ENCODE results near the gene DNAJC10.

Gene DNAJC10

DNA sequence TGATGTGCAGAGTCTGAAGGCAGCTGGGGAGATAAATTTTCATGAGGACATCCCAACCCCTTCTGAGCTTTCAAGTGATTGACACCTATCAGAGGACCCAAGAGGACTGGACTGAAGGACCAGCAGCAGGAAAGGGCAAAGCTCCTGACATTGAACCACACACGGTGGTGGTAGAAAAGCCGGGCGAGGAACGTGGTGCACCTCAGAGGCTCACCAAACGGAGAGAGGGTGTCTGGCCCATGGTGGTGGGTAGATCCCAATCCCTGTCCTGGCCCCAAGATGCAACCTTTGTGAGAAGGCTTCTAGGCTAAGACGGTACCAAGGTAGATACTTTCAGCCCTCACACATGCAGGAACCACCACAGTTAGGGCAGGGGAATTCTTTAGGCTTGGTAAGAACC is 98.3 kb downstream of the DNAJC10 start:
- no peak for TF ChIP-seq GATA3 (IDR thresholded peaks at IDR 0.05; ENCODE audit: low read depth, low read length)
- no peak for TF ChIP-seq GATA2 (IDR thresholded peaks at IDR 0.05; ENCODE audit: low read depth, low read length)

DNA sequence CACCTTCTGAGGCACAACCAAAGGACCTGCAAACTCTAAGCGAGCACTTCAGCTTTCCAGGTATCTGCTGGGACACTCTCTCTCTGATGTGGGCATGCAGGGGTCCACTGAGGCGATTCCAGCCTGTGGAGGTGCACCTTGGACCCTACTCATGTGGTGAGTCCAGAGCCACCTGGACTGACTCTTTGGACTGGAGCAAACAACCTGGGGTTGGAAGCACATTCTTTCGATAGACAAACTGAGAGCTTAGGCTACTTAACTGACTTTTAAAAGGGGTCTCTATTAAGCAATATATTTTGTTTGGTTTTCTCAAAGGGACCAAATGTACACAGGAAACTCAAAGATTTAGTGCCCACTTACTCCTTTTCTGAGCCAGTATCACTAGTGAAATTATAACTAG is 98.7 kb downstream of the DNAJC10 start:
- TF ChIP-seq GATA2 (IDR thresholded peaks at IDR 0.05; ENCODE audit: low read depth, low read length) (no peak), GATA3 (IDR thresholded peaks at IDR 0.05; ENCODE audit: low read depth, low read length) (no peak)

DNA sequence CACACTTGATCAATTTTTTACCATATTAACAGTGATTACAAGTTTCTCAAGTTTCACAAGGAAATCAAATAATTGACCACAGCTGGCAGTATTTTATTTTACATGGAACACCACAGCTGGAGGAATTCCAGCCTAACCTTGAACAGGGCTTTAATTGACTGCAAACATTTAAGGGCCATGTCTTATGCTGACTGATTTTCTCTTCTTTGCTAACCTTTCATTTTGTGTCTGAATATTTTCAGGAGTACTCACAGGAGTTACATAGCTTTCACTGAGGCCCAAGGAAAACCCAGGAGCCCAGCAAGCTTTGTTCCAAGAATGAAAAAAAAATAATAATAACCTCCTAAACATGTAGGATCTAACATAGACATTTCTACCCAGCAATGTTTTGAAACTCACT is 100.8 kb downstream of the DNAJC10 start:
- TF ChIP-seq GATA2 (IDR thresholded peaks at IDR 0.05; ENCODE audit: low read depth, low read length) = no peak
- TF ChIP-seq GATA3 (IDR thresholded peaks at IDR 0.05; ENCODE audit: low read depth, low read length) = no peak

DNA sequence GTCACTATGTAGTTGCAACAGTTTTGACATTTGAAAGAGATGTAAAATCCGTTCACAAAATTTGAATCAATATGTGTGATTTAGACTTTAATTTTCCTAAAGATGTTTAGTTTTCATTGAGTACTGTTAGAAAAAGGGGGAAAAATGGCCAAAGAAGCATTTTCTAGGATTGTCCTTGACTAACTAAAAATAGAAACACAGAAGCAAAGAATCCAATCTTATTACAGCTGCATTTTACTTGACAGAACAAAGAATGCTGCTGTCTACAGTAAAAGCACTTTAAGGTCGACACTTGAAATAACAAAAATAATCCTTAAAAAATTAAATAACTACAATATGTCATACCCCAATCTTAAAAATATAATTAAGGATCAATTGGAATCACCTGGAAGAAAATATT is 101.5 kb downstream of the DNAJC10 start:
- TF ChIP-seq GATA3 (IDR thresholded peaks at IDR 0.05; ENCODE audit: low read depth, low read length) (no peak), GATA2 (IDR thresholded peaks at IDR 0.05; ENCODE audit: low read depth, low read length) (no peak)

DNA sequence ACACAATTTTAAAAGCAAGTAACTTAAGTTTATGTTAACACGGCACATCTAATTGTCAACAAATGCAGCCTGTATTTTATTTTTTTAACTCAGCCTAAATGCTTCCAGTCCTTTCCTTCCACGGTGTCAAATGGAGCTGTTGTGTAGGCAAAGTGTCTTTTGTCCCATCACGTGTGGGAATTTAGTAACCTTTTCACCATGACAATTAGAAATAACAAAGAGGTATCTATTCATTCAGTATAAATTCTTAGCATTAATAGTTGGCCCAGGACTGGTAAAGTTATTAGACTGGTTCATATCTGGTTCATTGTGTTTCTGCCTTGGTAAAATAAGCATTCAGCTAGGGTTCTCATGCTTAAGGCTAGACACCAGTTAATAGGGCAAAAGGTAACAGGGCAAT is 102.4 kb downstream of the DNAJC10 start:
- TF ChIP-seq GATA2 (IDR thresholded peaks at IDR 0.05; ENCODE audit: low read depth, low read length) (no peak), GATA3 (IDR thresholded peaks at IDR 0.05; ENCODE audit: low read depth, low read length) (no peak)

DNA sequence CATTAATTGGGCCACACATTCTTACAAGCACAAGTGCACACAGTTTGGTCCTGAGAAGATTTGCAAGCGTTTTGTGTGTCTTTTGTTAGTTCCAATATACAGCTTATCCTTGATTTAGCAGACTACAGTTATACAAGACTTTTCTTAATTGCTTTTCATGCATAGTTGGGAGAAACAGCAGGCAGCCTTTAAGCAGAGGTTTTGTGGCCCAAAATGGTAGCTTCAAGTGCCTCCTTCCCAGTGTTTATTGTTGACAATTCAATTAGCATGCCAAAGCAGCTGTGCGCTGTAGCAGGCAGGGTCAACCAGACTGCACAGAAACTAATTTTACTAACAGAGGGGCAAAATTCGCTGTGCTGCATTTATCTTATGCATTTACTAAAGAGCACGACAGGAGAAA is 102.9 kb downstream of the DNAJC10 start:
- TF ChIP-seq GATA3 (IDR thresholded peaks at IDR 0.05; ENCODE audit: low read depth, low read length) (no peak), GATA2 (IDR thresholded peaks at IDR 0.05; ENCODE audit: low read depth, low read length) (no peak)

DNA sequence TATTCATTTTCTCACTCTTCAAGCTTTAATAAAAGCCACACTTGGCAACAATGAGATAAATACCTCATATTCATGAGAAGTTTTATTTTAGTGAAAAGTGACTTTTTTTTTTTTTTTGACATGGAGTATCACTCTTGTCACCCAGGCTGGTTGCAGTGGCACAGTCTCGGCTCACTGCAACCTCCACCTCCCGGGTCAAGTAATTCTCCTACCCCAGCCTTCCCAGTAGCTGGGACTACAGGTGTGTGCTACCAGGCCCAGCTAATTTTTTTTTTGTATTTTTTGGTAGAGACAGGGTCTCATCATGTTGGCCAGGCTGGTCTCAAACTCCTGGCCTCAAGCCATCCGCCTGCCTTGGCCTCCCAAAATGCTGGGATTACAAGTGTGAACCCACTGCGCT is 103.4 kb downstream of the DNAJC10 start:
- TF ChIP-seq GATA2 (IDR thresholded peaks at IDR 0.05; ENCODE audit: low read depth, low read length) (no peak), GATA3 (IDR thresholded peaks at IDR 0.05; ENCODE audit: low read depth, low read length) (no peak)

DNA sequence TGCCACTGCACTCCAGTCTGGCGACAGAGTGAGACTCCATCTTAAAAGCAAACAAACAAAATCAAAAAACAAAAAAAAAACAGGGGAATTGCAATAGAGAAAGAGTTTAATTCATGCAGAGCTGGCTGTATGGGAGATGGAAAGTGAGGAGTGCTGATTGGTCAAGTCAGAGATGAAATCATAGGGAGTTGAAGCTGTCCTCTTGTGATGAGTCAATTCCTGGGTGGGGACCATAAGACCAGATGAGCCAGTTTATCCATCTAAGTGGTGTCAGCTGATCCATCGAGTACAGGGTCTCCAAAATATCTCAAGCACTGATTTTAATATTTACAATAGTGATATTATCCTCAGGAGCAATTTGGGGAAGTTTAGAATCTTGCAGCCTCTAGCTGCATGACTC is 105.1 kb downstream of the DNAJC10 start:
- TF ChIP-seq GATA3 (IDR thresholded peaks at IDR 0.05; ENCODE audit: low read depth, low read length) = no peak
- no peak for TF ChIP-seq GATA2 (IDR thresholded peaks at IDR 0.05; ENCODE audit: low read depth, low read length)

DNA sequence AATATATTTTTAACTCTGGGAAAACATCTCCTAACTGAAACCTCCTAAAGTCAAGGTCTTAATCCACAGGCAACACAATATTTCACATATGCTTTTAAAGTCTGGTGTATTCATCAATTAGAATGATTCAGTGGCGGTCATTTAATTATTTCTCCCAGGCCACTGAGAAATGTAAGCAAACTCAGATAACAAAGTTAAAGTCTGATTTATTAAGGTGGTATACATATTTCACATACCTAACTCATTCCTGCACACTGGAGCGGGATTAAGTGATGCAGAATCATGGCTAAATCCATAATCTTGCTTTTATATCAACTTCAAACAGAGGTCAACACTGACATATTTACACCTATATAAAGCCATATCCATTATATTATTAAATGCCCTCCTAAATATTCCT is 106.7 kb downstream of the DNAJC10 start:
- no peak for TF ChIP-seq GATA2 (IDR thresholded peaks at IDR 0.05; ENCODE audit: low read depth, low read length)
- no peak for TF ChIP-seq GATA3 (IDR thresholded peaks at IDR 0.05; ENCODE audit: low read depth, low read length)

DNA sequence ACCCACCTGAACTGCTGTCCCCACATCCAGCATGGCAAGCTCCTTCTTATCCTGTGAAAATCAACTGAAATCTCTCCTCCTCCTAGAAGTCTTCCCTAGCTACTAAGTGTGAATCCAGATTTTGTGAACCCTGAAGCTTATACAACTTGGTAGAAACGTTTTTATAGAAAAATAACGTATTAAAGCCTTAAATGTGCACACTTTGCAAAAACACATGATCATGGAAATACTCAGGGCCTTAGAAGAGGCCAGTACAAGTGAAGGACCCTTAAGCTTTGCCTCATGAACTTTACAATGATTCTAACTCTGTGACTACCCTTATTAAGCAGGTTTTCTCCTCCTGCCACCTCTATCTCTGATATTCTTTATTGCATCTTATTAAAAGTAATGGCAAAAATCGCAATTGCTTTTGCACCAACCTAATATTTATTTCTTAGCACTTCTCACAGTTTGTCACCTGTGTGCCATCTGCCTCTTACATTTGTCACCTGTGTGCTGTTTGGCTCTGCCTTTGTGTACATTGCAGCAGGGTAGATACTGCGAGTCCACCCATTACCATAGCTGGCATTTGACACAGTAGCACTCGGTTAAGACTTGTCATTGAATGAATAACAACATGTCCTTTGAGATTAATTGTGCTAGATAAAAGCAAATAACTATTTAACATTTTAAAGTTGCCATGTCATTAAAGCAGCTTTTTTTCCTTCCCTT is 108.2 kb downstream of the DNAJC10 start:
- TF ChIP-seq GATA3 (IDR thresholded peaks at IDR 0.05; ENCODE audit: low read depth, low read length) = no peak

DNA sequence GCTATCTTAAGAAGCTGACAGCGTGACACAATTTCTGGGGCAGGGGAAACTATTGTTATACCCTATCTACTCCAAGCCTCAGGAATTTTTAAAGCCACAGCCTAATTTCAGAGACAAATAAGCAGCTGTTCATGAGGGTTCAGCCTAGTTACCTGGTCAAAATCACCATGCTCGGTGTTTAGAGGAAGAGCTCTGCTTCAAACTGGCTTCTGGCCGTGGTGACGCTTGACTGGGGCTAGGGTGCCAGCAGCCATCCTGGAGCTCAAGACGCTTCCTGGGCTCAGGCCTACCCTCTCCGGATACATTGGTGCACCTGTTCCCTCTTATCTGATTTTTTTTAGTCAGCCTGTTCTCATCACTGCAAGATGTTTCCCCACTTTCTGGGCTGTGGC is 108.7 kb downstream of the DNAJC10 start:
- TF ChIP-seq GATA3 (IDR thresholded peaks at IDR 0.05; ENCODE audit: low read depth, low read length) = no peak
- no peak for TF ChIP-seq GATA2 (IDR thresholded peaks at IDR 0.05; ENCODE audit: low read depth, low read length)

DNA sequence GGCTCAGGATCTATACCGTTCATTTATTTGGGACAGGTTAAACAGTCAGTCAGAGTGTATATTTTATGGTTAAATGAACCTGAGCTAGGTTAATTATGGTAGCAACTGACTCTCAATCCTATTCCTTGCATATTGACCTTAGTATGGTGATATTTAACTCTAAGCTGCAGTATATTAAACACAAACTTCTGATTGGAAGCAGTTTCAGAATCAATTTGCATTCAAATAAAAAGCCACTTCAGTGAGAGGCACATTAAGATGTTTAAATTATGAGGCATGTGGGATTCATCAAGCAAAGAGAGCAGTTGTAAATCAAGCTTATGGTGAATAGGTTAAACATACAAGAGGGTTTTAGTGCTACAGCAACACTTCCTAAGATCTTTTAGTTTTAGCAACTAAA is 110.0 kb downstream of the DNAJC10 start:
- TF ChIP-seq GATA2 (IDR thresholded peaks at IDR 0.05; ENCODE audit: low read depth, low read length) = no peak
- TF ChIP-seq GATA3 (IDR thresholded peaks at IDR 0.05; ENCODE audit: low read depth, low read length) = no peak

DNA sequence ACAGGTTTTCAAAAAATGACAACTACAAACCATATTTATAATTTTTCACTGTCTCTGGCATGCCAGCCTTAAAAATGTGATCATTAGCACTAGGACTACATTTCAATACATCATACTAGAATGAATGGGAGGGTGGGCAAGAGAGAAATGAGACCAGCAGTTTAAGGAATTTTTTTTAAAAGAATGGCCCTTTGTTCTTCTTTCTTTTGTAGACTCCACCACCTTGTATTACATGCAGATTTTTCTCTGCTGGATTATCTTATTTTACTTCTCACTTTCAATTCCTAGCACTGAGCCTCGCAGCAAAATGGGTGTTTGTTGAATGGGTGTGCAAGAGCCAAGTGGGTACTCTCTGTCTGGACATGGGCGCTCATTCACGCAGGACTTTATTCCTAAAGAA is 110.4 kb downstream of the DNAJC10 start:
- TF ChIP-seq GATA3 (IDR thresholded peaks at IDR 0.05; ENCODE audit: low read depth, low read length) = no peak
- TF ChIP-seq GATA2 (IDR thresholded peaks at IDR 0.05; ENCODE audit: low read depth, low read length) = no peak

DNA sequence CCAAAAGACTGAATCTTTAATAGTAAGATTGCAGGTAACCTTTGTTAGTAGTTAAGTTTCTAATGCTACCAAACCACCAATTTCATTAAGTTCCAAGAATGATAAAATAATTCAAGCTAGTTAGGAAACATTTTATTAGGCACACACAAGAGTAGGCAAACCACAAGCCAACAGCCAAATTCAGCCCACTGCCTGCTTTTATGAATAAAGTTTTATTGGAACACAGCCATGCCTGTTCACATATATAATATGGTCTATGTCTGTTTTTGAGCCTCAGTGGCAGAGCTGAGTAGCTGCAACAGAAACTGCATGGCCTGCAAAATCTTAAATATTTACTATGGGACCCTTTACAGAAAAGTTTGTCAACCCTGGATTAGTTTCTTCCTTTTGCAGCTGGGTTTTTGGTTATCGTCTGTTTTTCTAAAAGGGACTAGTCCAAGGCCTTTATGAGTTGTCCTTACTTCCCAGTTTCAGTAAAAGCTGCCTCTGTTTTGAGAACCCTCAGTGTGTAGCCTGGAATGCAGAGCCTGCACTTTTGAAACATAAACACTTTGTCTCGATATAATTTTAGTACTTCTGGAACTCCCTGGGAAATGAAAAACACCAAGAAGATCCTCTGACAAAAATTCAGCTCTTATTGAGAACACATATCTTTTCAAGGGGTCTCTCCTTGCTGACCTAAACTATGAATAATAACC is 111.3 kb downstream of the DNAJC10 start:
- TF ChIP-seq GATA3 (IDR thresholded peaks at IDR 0.05; ENCODE audit: low read depth, low read length) = no peak
- TF ChIP-seq GATA2 (IDR thresholded peaks at IDR 0.05; ENCODE audit: low read depth, low read length) = no peak

DNA sequence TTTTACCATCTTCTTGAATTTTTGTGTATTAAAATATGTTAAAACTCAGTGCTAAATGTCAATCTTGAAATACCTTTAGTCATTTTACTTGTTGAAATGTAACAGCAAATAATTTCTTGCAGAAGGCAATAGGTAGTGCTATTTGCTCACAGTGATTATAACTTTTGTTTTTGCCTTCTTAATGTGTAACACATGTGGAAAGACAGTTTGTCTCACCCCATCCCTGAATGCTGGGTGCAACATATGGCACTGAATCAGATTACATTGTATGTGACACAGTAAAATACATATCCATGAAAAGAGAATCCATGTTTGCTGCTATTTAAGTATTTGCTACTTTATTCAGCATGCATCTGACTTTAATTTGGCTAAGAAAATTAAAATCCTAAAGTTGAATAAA is 115.0 kb downstream of the DNAJC10 start:
- no peak for TF ChIP-seq GATA3 (IDR thresholded peaks at IDR 0.05; ENCODE audit: low read depth, low read length)
- no peak for TF ChIP-seq GATA2 (IDR thresholded peaks at IDR 0.05; ENCODE audit: low read depth, low read length)

All from SH-SY5Y (cell line).